AG04450 (cell line): ENCODE results near the gene TMEM63B. TPM values are rescaled to one million over a fixed set of nuclear protein-coding genes. Genes with fewer than 3 reads are reported as not detected.

Source experiments
- CTCF ChIA-PET: fragments of 300-600, 350-600 bp; formaldehyde crosslinking; extraction: SDS; loops from one replicate; lab custom pipeline; 2022; ENCODE audit warnings: antibody characterized with exemption, inconsistent platforms; lab: Charles Lee
- POLR2A ChIA-PET: fragments of 350-600 bp; formaldehyde crosslinking; extraction: SDS; loops from one replicate; lab custom pipeline; 2021; ENCODE audit warnings: antibody characterized with exemption, inconsistent platforms; lab: Yijun Ruan, JAX
- DNase-seq: peaks from one replicate; pipeline ENCODE4 v3.0.0-alpha.2; 2011; ENCODE audit warnings: low read depth, low spot score
- H3K27ac ChIP-seq: one replicate; pipeline ENCODE4 v1.5.1; 2012; ENCODE audit warnings: low read depth, low read length, control low read depth
- H3K27me3 ChIP-seq: one replicate; pipeline ENCODE4 v1.6.0; 2012; ENCODE audit warnings: low read length; ENCODE audit not compliant: control insufficient read depth, insufficient read depth
- H3K4me3 ChIP-seq: 2 replicates; pipeline ENCODE4 v1.5.1; 2011; ENCODE audit warnings: mild to moderate bottlenecking, low read depth, low read length, control low read depth
- H3K9me3 ChIP-seq: 2 replicates; pipeline ENCODE4 v1.5.1; 2012; ENCODE audit warnings: low read length; ENCODE audit not compliant: control insufficient read depth, insufficient read depth
- CTCF ChIP-seq: IDR thresholded peaks from 2 replicates; pipeline ENCODE4 v1.5.1; 2011; ENCODE audit warnings: low read depth, low read length, control low read depth, inconsistent platforms
- polyA plus RNA-seq: library from polyadenylated mRNA; depleted of rRNA; stranded (reverse); fragments of >200 nt; gene quantifications from 2 replicates; pipeline ENCODE4 v1.2.3, GENCODE V29; 2011

The TMEM63B gene
- polyA plus RNA-seq, 1 experiment: 39.4 TPM

- H3K27me3 ChIP-seq: no peaks in the 10 kb centered on the region
- POLR2A ChIA-PET: interaction anchor here (1.2 kb wide), 1 partner anchor 19 kb away, joined by 7 read pairs; no protein-coding TSS in a partner anchor
- H3K27ac ChIP-seq: no peak overlapping the region
- no peak for TF ChIP-seq CTCF
- no peak for DNase-seq
- CTCF ChIA-PET: interaction anchor here (1.0 to 1.9 kb wide), 3 partner anchors 15 to 123 kb away, joined by 3 to 5 read pairs (median 4); no protein-coding TSS in a partner anchor
- H3K4me3 ChIP-seq: no peak overlapping the region
- no peaks in the 10 kb centered on the region for H3K9me3 ChIP-seq
Observed at GRCh38 chr6:44111434-44112417, 15.6 kb upstream of the TMEM63B start.

- H3K9me3 ChIP-seq: no peaks in the 10 kb centered on the region
- DNase-seq: no peak
- ChIA-PET CTCF (no interaction called here), POLR2A (no interaction called here)
- no peak overlapping the region for H3K27ac ChIP-seq
- TF ChIP-seq CTCF: peak; percentile 15; the same call in 1 of the 2 replicates
- no peaks in the 10 kb centered on the region for H3K27me3 ChIP-seq
- no peak overlapping the region for H3K4me3 ChIP-seq
Observed at GRCh38 chr6:44113414-44113813, 13.9 kb upstream of the TMEM63B start.

GRCh38 chr6:44115866-44116265, 11.5 kb upstream of the TMEM63B start:
- Histone ChIP-seq H3K27ac (peak overlapping the region; percentile 95), H3K27me3 (no peaks in the 10 kb centered on the region), H3K4me3 (no peak overlapping the region), H3K9me3 (no peaks in the 10 kb centered on the region)
- POLR2A ChIA-PET: interaction anchor here (0.8 to 2.4 kb wide), 3 partner anchors 9 to 131 kb away, joined by 3 to 8 read pairs (median 4); partner anchors contain the start of gene HSP90AB1
- CTCF ChIA-PET: interaction anchor here (1.5 to 1.6 kb wide), 2 partner anchors 19 to 118 kb away, joined by 4 to 5 read pairs; no protein-coding TSS in a partner anchor
- no peak for DNase-seq
- TF ChIP-seq CTCF: no peak

- ChIA-PET CTCF (interaction anchor here (1.4 to 1.6 kb wide), 3 partner anchors 9 to 117 kb away, joined by 4 to 5 read pairs (median 4); no protein-coding TSS in a partner anchor), POLR2A (interaction anchor here (0.7 to 2.4 kb wide), 4 partner anchors 8 to 130 kb away, joined by 3 to 8 read pairs (median 4); partner anchors contain the start of gene HSP90AB1)
- Histone ChIP-seq H3K4me3 (peak overlapping the region; percentile 14), H3K9me3 (no peaks in the 10 kb centered on the region), H3K27ac (peak overlapping the region; percentile 95), H3K27me3 (no peaks in the 10 kb centered on the region)
- no peak for TF ChIP-seq CTCF
- DNase-seq: peak; percentile 62
Observed at GRCh38 chr6:44116641-44117382, 10.5 kb upstream of the TMEM63B start.
